Measurements from ENCODE around the gene AKAP6. TPM values are rescaled to one million over a fixed set of nuclear protein-coding genes. Genes with fewer than 3 reads are reported as not detected.

The AKAP6 gene
- total RNA-seq, 2 donors from 2014 or later, result 3.6 to 9.9 TPM

- Histone ChIP-seq H3K27ac (no peak overlapping the region), H3K4me3 (no peak overlapping the region), H3K27me3 (replicated peaks; ENCODE audit: insufficient read depth) (no peaks in the 10 kb centered on the region), H3K9me3 (no peaks in the 10 kb centered on the region), H3K4me1 (replicated peaks) (no peaks in the 10 kb centered on the region), H3K36me3 (no peaks in the 10 kb centered on the region)
- TF ChIP-seq, protein P1, sequence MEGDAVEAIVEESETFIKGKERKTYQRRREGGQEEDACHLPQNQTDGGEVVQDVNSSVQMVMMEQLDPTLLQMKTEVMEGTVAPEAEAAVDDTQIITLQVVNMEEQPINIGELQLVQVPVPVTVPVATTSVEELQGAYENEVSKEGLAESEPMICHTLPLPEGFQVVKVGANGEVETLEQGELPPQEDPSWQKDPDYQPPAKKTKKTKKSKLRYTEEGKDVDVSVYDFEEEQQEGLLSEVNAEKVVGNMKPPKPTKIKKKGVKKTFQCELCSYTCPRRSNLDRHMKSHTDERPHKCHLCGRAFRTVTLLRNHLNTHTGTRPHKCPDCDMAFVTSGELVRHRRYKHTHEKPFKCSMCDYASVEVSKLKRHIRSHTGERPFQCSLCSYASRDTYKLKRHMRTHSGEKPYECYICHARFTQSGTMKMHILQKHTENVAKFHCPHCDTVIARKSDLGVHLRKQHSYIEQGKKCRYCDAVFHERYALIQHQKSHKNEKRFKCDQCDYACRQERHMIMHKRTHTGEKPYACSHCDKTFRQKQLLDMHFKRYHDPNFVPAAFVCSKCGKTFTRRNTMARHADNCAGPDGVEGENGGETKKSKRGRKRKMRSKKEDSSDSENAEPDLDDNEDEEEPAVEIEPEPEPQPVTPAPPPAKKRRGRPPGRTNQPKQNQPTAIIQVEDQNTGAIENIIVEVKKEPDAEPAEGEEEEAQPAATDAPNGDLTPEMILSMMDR (IDR thresholded peaks at IDR 0.05), result no peak
- TF ChIP-seq POLR2AphosphoS5 (IDR thresholded peaks at IDR 0.05) (no peak), POLR2A (IDR thresholded peaks at IDR 0.05) (no peak)
- intact Hi-C loops (cut with DNase I), result no loop called here
- WGBS, result 88% methylated on average over 3 of the region's 3 CpGs
- no peak for DNase-seq (ENCODE audit: low spot score)
Measured at GRCh38 chr14:32403021-32403420, 73.9 kb downstream of the AKAP6 start.

DNA sequence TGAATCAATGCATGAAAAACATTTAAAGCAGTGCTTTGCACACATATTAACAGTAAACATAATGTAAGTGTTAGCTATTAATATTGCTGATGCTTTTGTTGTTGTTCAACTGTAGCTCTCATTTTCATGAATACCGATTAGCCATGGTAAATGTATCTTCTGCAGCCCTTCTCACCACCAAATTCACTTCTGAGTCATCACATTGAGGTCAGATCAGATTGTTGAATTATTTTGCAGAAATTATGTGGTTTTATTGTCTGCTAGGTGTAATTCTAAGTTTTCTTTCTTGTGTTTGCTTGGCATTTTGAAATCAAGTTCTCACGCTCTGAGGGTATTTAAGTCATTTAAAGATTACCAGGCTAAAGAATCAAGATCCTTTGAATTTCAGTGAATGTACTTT lies 74.6 kb downstream of the AKAP6 start:
- no peak for DNase-seq (ENCODE audit: low spot score)
- intact Hi-C loops (cut with DNase I), result no loop called here

DNA sequence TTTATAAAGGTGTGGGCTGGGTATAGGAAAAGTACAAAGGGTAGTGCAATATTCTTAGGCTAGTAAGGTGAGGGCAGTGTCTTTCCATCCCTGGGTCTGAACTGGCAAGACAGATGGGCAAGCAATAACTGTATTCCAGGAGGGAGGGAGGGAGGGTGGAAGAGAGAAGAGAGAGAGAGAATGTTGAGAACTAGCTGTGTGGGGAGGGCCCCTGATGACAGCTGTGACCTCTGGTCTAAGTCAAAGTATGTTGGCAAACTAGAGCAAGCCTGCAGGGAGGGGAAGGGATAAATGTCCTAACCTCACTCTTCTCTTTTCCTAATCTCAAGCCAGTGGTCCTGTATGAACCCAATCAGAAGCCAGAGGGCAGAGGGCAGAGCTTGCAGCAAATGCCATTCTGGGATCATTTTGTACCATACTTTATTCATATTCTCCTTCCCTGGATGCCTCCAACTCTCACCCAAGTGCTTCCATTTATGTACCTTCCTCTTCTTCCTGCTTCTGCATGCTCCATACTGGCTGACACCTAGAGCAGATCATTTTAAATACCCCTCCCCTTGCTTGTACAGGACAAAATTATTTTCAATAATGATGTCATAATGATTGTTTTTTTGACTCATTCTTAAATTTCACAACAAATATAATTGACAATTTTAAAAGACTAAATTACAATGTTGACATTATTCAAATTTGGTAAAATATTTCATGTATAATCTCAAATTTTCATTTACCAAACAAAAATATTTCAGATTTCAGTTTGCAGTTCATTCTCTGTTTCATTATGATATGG lies 75.9 kb downstream of the AKAP6 start:
- intact Hi-C loops (cut with DNase I), result no loop called here
- Histone ChIP-seq H3K4me1 (replicated peaks) (no peaks in the 10 kb centered on the region), H3K36me3 (no peaks in the 10 kb centered on the region), H3K27ac (no peak overlapping the region), H3K27me3 (replicated peaks; ENCODE audit: insufficient read depth) (no peaks in the 10 kb centered on the region), H3K9me3 (no peaks in the 10 kb centered on the region), H3K4me3 (no peak overlapping the region)
- no peak for DNase-seq (ENCODE audit: low spot score)
- TF ChIP-seq POLR2AphosphoS5 (IDR thresholded peaks at IDR 0.05), result no peak
- TF ChIP-seq, protein P1 (IDR thresholded peaks at IDR 0.05), result no peak
- TF ChIP-seq POLR2A (IDR thresholded peaks at IDR 0.05), result no peak

More for the DNA sequence above, 74.6 kb downstream of the AKAP6 start:
- Histone ChIP-seq H3K4me3 (no peak overlapping the region), H3K9me3 (no peaks in the 10 kb centered on the region), H3K27me3 (replicated peaks; ENCODE audit: insufficient read depth) (no peaks in the 10 kb centered on the region), H3K36me3 (no peaks in the 10 kb centered on the region), H3K27ac (no peak overlapping the region), H3K4me1 (replicated peaks) (no peaks in the 10 kb centered on the region)
- TF ChIP-seq POLR2AphosphoS5 (IDR thresholded peaks at IDR 0.05), result no peak
- no peak for TF ChIP-seq POLR2A (IDR thresholded peaks at IDR 0.05)
- TF ChIP-seq, protein P1 (IDR thresholded peaks at IDR 0.05), result no peak
- 95% methylated on average over 2 of the region's 2 CpGs for WGBS

- no peaks in the 10 kb centered on the region for H3K9me3 ChIP-seq
- no peaks in the 10 kb centered on the region for H3K36me3 ChIP-seq
- intact Hi-C loops (cut with DNase I), result no loop called here
- no peak for DNase-seq (ENCODE audit: low spot score)
- WGBS, result 96% methylated on average over 2 of the region's 2 CpGs
- H3K4me1 ChIP-seq (replicated peaks), result no peaks in the 10 kb centered on the region
- H3K4me3 ChIP-seq, result no peak overlapping the region
- H3K27me3 ChIP-seq (replicated peaks; ENCODE audit: insufficient read depth), result no peaks in the 10 kb centered on the region
- no peak overlapping the region for H3K27ac ChIP-seq
- TF ChIP-seq POLR2AphosphoS5 (IDR thresholded peaks at IDR 0.05) (no peak), POLR2A (IDR thresholded peaks at IDR 0.05) (no peak)
- TF ChIP-seq, protein P1 (IDR thresholded peaks at IDR 0.05), result no peak
Measured at GRCh38 chr14:32405856-32406255, 76.8 kb downstream of the AKAP6 start.

GRCh38 chr14:32407130-32407529 lies 78.0 kb downstream of the AKAP6 start:
- H3K36me3 ChIP-seq, result no peaks in the 10 kb centered on the region
- WGBS, result 69% methylated on average over 1 of the region's 1 CpG
- no peaks in the 10 kb centered on the region for H3K27me3 ChIP-seq (replicated peaks; ENCODE audit: insufficient read depth)
- intact Hi-C loops (cut with DNase I), result no loop called here
- H3K4me3 ChIP-seq, result no peak overlapping the region
- TF ChIP-seq POLR2A (IDR thresholded peaks at IDR 0.05) (no peak), POLR2AphosphoS5 (IDR thresholded peaks at IDR 0.05) (no peak)
- TF ChIP-seq, protein P1 (IDR thresholded peaks at IDR 0.05), result no peak
- DNase-seq (ENCODE audit: low spot score), result no peak
- H3K27ac ChIP-seq, result no peak overlapping the region
- no peaks in the 10 kb centered on the region for H3K4me1 ChIP-seq (replicated peaks)
- no peaks in the 10 kb centered on the region for H3K9me3 ChIP-seq
